ENCODE data around the gene ACSF2.
"Not testable (repeated sequence)": the region's sequence is repeated elsewhere in the genome, so short reads cannot be mapped to it uniquely, and the experiment has no call there.

DNA sequence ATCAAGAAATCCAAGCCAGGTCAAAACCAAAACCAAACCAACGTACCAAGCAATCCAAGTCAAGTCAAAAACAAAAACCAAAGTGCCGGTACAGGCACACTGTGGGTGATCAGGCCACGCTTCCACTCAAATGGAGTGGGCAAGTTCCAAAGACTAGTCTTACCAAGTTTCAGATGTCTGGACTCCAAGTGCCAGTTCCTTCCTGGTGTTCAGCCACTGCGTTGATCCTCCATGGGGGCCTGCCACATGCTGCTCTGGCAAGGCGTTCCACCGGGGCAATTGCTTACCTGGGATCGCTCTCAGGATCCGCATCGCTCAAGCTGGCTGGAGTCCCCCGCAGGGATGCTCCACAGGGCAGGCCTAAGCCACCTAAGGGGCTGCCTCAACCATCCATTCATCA is 6.4 kb upstream of the ACSF2 start:
- TF ChIP-seq, protein P1, sequence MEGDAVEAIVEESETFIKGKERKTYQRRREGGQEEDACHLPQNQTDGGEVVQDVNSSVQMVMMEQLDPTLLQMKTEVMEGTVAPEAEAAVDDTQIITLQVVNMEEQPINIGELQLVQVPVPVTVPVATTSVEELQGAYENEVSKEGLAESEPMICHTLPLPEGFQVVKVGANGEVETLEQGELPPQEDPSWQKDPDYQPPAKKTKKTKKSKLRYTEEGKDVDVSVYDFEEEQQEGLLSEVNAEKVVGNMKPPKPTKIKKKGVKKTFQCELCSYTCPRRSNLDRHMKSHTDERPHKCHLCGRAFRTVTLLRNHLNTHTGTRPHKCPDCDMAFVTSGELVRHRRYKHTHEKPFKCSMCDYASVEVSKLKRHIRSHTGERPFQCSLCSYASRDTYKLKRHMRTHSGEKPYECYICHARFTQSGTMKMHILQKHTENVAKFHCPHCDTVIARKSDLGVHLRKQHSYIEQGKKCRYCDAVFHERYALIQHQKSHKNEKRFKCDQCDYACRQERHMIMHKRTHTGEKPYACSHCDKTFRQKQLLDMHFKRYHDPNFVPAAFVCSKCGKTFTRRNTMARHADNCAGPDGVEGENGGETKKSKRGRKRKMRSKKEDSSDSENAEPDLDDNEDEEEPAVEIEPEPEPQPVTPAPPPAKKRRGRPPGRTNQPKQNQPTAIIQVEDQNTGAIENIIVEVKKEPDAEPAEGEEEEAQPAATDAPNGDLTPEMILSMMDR (conservative IDR thresholded peaks at IDR 0.05), result not testable (repeated sequence)
- TF ChIP-seq ZFX (IDR thresholded peaks at IDR 0.05), result not testable (repeated sequence)
